Astrocyte of the cerebellum (primary cell): ENCODE measurements around the gene NT5E.
"Not testable (repeated sequence)": the region's sequence is repeated elsewhere in the genome, so short reads cannot be mapped to it uniquely, and the experiment has no call there.

Experiments used
- DNase-seq: peaks from one replicate; pipeline ENCODE4 v3.0.0-alpha.2; 2011; ENCODE audit warnings: low read depth
- H3K4me3 ChIP-seq: 2 replicates; pipeline ENCODE4 v1.5.1; 2011; ENCODE audit warnings: mild to moderate bottlenecking, low read depth, low read length, moderate library complexity
- in situ Hi-C: cut with HindIII; loops from 2 replicates; pipeline ENCODE4 v1.10.0; 2017; ENCODE audit warnings: low sequenced_read_pairs
- TF ChIP-seq, protein P1 (sequence below): IDR thresholded peaks from 2 replicates; pipeline ENCODE4 v1.5.1; 2012; ENCODE audit warnings: low read length, low read depth, moderate library complexity, mild to moderate bottlenecking; ENCODE audit errors: missing control alignments

NT5E gene

DNA sequence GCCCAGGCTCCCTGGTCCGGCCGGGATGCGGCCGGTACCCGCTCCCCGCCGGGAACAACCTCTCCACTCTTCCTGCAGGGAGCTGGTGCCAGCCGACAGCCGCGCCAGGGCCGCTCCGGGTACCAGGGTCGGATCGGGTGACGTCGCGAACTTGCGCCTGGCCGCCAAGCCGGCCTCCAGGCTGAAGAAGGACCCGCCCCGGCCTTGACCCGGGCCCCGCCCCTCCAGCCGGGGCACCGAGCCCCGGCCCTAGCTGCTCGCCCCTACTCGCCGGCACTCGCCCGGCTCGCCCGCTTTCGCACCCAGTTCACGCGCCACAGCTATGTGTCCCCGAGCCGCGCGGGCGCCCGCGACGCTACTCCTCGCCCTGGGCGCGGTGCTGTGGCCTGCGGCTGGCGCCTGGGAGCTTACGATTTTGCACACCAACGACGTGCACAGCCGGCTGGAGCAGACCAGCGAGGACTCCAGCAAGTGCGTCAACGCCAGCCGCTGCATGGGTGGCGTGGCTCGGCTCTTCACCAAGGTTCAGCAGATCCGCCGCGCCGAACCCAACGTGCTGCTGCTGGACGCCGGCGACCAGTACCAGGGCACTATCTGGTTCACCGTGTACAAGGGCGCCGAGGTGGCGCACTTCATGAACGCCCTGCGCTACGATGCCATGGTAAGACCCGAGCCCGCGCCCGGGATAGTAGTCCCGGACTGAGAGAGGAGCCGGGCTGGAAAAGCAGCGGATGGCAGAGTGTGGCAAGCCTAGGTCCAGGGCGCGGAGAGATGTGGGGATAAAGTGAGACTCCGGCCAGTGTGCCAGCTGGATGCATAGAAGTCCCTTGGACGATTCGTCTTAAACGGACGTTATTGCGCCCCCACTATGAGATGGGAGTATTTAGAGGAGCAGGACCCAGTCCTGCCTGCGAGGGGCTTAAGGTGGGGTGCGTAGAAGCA lies at the start of gene NT5E:
TSS of gene NT5E (plus strand) at position 266 of the 942 bp plus-strand sequence. CDS start at position 323, 57 bp downstream.
- in situ Hi-C loops: no loop called here
- DNase-seq: no peak
- peak within 1 kb of the TSS; percentile 74 for H3K4me3 ChIP-seq
- TF ChIP-seq, protein P1, sequence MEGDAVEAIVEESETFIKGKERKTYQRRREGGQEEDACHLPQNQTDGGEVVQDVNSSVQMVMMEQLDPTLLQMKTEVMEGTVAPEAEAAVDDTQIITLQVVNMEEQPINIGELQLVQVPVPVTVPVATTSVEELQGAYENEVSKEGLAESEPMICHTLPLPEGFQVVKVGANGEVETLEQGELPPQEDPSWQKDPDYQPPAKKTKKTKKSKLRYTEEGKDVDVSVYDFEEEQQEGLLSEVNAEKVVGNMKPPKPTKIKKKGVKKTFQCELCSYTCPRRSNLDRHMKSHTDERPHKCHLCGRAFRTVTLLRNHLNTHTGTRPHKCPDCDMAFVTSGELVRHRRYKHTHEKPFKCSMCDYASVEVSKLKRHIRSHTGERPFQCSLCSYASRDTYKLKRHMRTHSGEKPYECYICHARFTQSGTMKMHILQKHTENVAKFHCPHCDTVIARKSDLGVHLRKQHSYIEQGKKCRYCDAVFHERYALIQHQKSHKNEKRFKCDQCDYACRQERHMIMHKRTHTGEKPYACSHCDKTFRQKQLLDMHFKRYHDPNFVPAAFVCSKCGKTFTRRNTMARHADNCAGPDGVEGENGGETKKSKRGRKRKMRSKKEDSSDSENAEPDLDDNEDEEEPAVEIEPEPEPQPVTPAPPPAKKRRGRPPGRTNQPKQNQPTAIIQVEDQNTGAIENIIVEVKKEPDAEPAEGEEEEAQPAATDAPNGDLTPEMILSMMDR: peak; percentile 11

DNA sequence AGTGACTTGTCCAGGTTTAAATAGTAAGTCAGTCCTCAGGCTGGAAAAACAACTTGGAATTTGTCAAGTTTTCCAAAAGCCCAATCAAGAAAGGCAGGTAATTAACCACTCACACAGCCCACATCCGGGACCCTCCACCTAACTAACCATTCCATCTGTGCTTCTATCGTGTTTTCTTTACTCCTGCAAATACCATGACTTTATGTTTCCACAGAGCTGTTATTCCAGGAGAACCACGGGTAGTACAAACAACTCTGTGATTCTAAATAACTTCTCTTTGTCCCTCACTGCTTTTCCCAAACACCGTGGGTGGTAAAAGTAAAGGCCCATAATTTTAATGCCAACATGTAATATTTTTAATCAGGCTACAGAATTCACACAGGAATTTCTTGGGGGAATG lies 49.6 kb upstream of the NT5E start:
- no peak for DNase-seq
- in situ Hi-C loops: no loop called here
- TF ChIP-seq, protein P1: no peak
- H3K4me3 ChIP-seq: no peak overlapping the region

DNA sequence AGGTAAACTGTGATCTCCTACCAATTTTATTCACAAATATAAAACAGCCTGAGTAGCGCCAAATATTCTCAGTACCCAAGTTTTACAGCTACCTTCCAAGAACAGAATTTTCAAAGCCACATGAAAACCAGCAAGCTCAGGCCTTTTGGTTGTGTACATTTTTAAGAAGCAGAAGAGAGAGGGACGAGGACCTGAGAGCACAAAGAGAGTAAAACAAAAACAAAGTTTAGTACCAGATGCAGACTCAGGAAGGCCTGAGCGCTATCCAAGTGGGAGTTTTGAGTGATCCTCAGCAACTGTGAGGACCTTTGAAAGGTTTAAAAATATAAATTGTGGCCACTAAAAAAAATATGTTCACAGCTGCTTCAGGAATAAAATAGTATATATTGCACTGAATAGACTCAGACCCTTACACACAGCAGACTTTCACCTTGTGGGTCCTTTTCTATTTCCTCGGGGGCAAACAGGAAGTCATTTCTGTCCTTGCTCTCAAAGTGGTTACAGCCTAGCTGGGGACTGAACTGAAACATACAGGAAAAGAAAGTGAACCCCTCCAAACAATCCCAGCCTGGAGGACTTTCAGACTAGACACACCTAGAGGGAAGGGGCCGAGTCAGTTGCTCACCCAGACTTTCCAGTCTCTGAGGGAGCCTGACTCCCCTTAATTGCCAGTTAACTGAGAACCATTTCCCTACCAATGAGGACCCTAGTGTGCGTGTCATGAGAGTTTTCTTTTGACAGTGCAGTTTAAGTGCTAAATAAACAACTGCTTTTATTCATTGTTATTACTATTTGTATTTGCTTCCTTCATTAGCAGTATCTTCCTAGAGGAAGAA lies 48.5 kb upstream of the NT5E start:
- TF ChIP-seq, protein P1: no peak
- no peak overlapping the region for H3K4me3 ChIP-seq
- in situ Hi-C loops: no loop called here
- DNase-seq: no peak

DNA sequence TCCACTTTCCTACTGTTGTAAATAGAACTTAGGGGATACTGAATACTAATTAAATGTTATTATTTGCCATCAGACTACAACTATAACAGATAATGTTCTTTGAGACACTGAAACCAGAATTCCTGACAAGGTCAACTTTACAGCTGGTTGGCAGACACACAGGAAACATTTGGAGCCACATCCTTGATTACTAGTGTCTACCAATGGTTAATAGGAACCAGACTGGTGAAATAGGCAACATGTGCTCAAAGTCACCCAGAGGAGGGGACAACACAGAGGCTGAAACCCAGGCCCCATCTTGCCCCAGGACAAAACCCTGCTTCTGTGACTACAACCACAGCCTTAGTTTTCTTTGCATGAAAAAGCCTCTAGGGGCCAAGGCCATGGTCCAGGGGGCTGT lies 47.8 kb upstream of the NT5E start:
- in situ Hi-C loops: no loop called here
- TF ChIP-seq, protein P1: no peak
- DNase-seq: no peak
- no peak overlapping the region for H3K4me3 ChIP-seq

DNA sequence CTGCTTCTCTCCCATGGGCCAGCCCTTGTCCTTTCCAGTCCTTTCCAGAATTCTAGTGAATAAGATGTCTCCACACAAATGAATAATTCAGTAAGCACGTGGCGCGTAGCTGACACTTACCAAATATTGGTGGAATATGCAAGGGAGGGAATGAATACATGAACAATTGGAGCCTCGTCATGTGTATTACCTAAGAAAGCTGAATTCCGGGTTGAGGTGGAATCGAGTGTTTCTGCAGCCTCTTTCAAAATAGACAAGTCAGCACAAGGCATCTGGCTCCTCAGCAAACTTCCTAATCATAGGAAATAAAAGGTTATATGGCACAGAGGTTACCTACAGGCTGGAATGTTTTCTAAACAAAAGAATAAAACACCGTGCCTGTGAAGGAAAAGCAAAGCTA lies 47.0 kb upstream of the NT5E start:
- DNase-seq: no peak
- TF ChIP-seq, protein P1: no peak
- in situ Hi-C loops: no loop called here
- H3K4me3 ChIP-seq: no peak overlapping the region

DNA sequence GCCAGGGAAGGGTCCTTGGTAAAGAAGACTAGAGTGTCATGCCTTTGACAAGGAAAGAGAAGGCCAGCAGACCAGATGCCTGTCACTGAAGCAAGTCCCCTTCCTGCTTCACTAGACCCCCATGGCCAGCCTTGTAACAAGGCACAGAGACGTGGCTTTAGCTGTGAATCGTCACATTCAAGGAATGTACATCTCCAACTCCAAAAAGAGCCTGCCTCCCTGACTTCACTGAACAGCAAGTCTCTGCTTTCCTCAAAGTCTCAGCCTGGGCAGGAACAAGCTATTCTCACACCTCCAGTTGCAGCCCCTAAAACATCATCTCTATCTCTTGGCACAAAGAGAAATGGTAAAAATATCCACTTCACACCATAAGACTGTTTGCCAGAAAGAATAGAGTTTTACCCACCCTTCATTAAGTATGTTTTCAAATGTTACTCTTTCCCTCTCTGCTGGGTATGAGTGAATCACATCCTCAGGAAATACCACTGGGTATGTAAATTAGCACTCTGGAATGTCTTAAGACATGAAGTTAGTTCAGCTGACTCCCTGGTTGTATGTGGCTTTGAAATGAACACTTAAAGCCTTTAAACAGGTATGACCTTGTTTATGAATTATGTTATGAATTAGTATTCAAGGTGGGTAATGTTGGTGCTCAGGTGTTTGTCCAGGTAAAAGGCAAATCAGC lies 46.4 kb upstream of the NT5E start:
- TF ChIP-seq, protein P1: no peak
- peak; percentile 83 for DNase-seq
- in situ Hi-C loops: no loop called here
- H3K4me3 ChIP-seq: no peak overlapping the region

DNA sequence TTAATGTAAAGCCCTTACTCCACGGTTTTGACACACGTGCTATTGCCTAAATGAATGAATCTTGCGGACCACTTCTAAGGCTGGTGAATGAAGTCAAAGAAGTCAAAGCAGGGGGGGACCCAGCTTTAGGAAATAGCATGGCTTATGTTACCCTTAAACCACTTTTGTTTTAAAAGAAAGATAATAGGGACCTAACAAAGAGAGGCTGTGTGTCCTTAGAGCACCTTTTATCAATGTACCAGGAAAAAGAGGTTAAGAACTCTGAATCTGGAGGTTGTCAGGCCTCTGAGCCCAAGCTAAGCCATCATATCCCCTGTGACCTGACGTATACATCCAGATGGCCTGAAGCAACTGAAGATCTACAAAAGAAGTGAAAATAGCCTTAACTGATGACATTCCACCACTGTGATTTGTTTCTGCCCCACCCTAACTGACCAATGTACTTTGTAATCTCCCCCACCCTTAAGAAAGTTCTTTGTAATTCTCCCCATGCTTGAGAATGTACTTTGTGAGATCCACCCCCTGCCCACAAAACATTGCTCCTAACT lies 45.8 kb upstream of the NT5E start:
- DNase-seq, in situ Hi-C loops, H3K4me3 ChIP-seq: not testable (repeated sequence)
